ENCODE results near the gene TMEM39B.
"Not testable (repeated sequence)": the region's sequence is repeated elsewhere in the genome, so short reads cannot be mapped to it uniquely, and the experiment has no call there.

The TMEM39B gene

DNA sequence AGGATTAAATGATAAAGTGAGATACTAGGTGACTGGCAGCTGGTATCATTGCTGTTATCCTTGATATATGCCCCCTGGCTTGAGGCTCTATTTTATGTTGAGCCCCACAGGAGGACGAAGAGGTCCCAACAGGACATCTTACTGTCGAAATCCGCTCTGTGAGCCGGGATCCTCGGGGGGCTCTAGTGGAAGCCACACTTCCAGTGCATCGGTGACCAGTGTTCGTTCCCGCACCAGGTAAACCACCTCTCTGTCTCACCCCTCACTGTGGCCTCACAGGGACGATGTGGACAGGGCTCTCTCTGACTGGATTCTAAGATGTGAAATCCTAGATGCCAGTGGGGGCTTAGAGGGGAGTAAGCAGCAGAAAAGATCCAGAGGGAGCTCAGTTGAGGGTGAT, 2.1 kb downstream of the TMEM39B start:
- Histone ChIP-seq H3K9me3 (replicated peaks; ENCODE audit: insufficient read depth, low read length) (no peaks in the 10 kb centered on the region), H3K36me3 (replicated peaks; ENCODE audit: insufficient read depth, low read length) (no peaks in the 10 kb centered on the region; the same call in 1 of the 2 replicates), H3K27me3 (replicated peaks; ENCODE audit: insufficient read depth, low read length) (no peaks in the 10 kb centered on the region), H3K4me3 (ENCODE audit: low read length) (no peak overlapping the region), H3K4me2 (ENCODE audit: low read depth, low read length) (no peak overlapping the region), H2AFZ (ENCODE audit: low read length) (no peak overlapping the region), H3K4me1 (ENCODE audit: low read length) (peaks cover 9% of the 10 kb centered on the region), H3K27ac (ENCODE audit: low read length) (no peak overlapping the region), H3K9ac (ENCODE audit: low read length) (no peak overlapping the region), H3F3A (ENCODE audit: insufficient read depth, low read length) (peaks cover 4% of the 10 kb centered on the region; the same call in 1 of the 2 replicates), H3K9me2 (replicated peaks; ENCODE audit: insufficient read depth, low read length) (no peaks in the 10 kb centered on the region), H4K20me1 (ENCODE audit: insufficient read depth, low read length) (no peaks in the 10 kb centered on the region), H3K79me2 (ENCODE audit: low read length) (peaks cover 29% of the 10 kb centered on the region)
- DNase-seq = no peak
- TF ChIP-seq CTCF (IDR thresholded peaks at IDR 0.05; ENCODE audit: low read length) = no peak
- no peak for TF ChIP-seq EZH2 (optimal IDR thresholded peaks at IDR 0.05; ENCODE audit: low read depth, low read length)

- no peak overlapping the region for H2AFZ ChIP-seq (ENCODE audit: low read length)
- H3K4me3 ChIP-seq (ENCODE audit: low read length) = no peak overlapping the region
- no peak for TF ChIP-seq EZH2 (optimal IDR thresholded peaks at IDR 0.05; ENCODE audit: low read depth, low read length)
- no peak for TF ChIP-seq CTCF (IDR thresholded peaks at IDR 0.05; ENCODE audit: low read length)
- no peak for TF ChIP-seq EZH2phosphoT487 (IDR thresholded peaks at IDR 0.05; ENCODE audit: low read length)
- no peaks in the 10 kb centered on the region for H3K27me3 ChIP-seq (replicated peaks; ENCODE audit: insufficient read depth, low read length)
- no peaks in the 10 kb centered on the region for H4K20me1 ChIP-seq (ENCODE audit: insufficient read depth, low read length)
- no peaks in the 10 kb centered on the region; the same call in 1 of the 2 replicates for H3K36me3 ChIP-seq (replicated peaks; ENCODE audit: insufficient read depth, low read length)
- no peaks in the 10 kb centered on the region for H3F3A ChIP-seq (ENCODE audit: insufficient read depth, low read length)
- no peak overlapping the region for H3K4me2 ChIP-seq (ENCODE audit: low read depth, low read length)
- no peaks in the 10 kb centered on the region for H3K9me2 ChIP-seq (replicated peaks; ENCODE audit: insufficient read depth, low read length)
- no peak overlapping the region for H3K27ac ChIP-seq (ENCODE audit: low read length)
- no peak overlapping the region for H3K9ac ChIP-seq (ENCODE audit: low read length)
- no peaks in the 10 kb centered on the region for H3K4me1 ChIP-seq (ENCODE audit: low read length)
- H3K9me3 ChIP-seq (replicated peaks; ENCODE audit: insufficient read depth, low read length) = no peaks in the 10 kb centered on the region
- DNase-seq = no peak
- H3K79me2 ChIP-seq (ENCODE audit: low read length) = peaks cover 29% of the 10 kb centered on the region
Observed at GRCh38 chr1:32077451-32077850, 4.7 kb downstream of the TMEM39B start.

DNA sequence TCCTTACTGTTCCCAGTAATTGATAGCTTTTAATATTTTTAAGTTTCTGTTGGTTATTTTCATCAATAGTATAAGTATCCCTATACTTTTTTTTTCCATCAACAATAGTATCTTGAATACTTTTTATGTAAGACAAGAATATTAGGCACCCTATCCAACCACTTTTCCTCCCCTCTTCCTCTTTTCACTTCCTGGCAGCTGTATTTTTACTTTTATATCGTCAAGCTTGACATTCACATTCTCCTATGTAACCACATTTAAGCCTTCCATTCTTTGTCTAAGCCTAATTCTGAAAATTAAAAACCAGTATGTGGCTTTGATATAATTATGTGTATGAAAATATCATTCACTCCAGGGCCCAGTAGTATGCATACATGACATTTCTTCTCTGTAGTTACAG, 9.3 kb downstream of the TMEM39B start:
- H3K9me2 ChIP-seq (replicated peaks; ENCODE audit: insufficient read depth, low read length) = no peaks in the 10 kb centered on the region
- no peak overlapping the region for H2AFZ ChIP-seq (ENCODE audit: low read length)
- H3K4me2 ChIP-seq (ENCODE audit: low read depth, low read length) = no peak overlapping the region
- no peaks in the 10 kb centered on the region for H3K9me3 ChIP-seq (replicated peaks; ENCODE audit: insufficient read depth, low read length)
- no peak overlapping the region for H3K27ac ChIP-seq (ENCODE audit: low read length)
- no peaks in the 10 kb centered on the region for H3K4me1 ChIP-seq (ENCODE audit: low read length)
- no peak overlapping the region for H3K4me3 ChIP-seq (ENCODE audit: low read length)
- H4K20me1 ChIP-seq (ENCODE audit: insufficient read depth, low read length) = no peaks in the 10 kb centered on the region
- no peak for DNase-seq
- no peak overlapping the region for H3K9ac ChIP-seq (ENCODE audit: low read length)
- no peaks in the 10 kb centered on the region; the same call in 1 of the 2 replicates for H3K36me3 ChIP-seq (replicated peaks; ENCODE audit: insufficient read depth, low read length)
- TF ChIP-seq CTCF (IDR thresholded peaks at IDR 0.05; ENCODE audit: low read length) = no peak
- TF ChIP-seq EZH2phosphoT487 (IDR thresholded peaks at IDR 0.05; ENCODE audit: low read length) = no peak
- TF ChIP-seq EZH2 (optimal IDR thresholded peaks at IDR 0.05; ENCODE audit: low read depth, low read length) = no peak
- H3F3A ChIP-seq (ENCODE audit: insufficient read depth, low read length) = no peaks in the 10 kb centered on the region
- no peaks in the 10 kb centered on the region for H3K79me2 ChIP-seq (ENCODE audit: low read length)
- no peaks in the 10 kb centered on the region for H3K27me3 ChIP-seq (replicated peaks; ENCODE audit: insufficient read depth, low read length)

- not testable (repeated sequence) for H3F3A ChIP-seq (ENCODE audit: insufficient read depth, low read length); H3K9ac ChIP-seq (ENCODE audit: low read length); H3K9me3 ChIP-seq (replicated peaks; ENCODE audit: insufficient read depth, low read length); H3K4me2 ChIP-seq (ENCODE audit: low read depth, low read length); H4K20me1 ChIP-seq (ENCODE audit: insufficient read depth, low read length); H3K36me3 ChIP-seq (replicated peaks; ENCODE audit: insufficient read depth, low read length); H3K4me3 ChIP-seq (ENCODE audit: low read length); DNase-seq; H3K27me3 ChIP-seq (replicated peaks; ENCODE audit: insufficient read depth, low read length); H3K79me2 ChIP-seq (ENCODE audit: low read length); H3K4me1 ChIP-seq (ENCODE audit: low read length); H3K27ac ChIP-seq (ENCODE audit: low read length); H2AFZ ChIP-seq (ENCODE audit: low read length); H3K9me2 ChIP-seq (replicated peaks; ENCODE audit: insufficient read depth, low read length)
Observed at GRCh38 chr1:32086381-32086780, 13.6 kb downstream of the TMEM39B start.

Data from MM.1S (cell line).